GM19438 (cell line): ENCODE results near the gene TMEM176B.
"Not testable (repeated sequence)": the region's sequence is repeated elsewhere in the genome, so short reads cannot be mapped to it uniquely, and the experiment has no call there.

Experiments
- ATAC-seq: cut with Tn5 transposase; IDR thresholded peaks from one replicate; pipeline ENCODE4 v1.9.1; 2021; ENCODE audit warnings: low read depth; ENCODE audit not compliant: unreplicated experiment

TMEM176B gene

DNA sequence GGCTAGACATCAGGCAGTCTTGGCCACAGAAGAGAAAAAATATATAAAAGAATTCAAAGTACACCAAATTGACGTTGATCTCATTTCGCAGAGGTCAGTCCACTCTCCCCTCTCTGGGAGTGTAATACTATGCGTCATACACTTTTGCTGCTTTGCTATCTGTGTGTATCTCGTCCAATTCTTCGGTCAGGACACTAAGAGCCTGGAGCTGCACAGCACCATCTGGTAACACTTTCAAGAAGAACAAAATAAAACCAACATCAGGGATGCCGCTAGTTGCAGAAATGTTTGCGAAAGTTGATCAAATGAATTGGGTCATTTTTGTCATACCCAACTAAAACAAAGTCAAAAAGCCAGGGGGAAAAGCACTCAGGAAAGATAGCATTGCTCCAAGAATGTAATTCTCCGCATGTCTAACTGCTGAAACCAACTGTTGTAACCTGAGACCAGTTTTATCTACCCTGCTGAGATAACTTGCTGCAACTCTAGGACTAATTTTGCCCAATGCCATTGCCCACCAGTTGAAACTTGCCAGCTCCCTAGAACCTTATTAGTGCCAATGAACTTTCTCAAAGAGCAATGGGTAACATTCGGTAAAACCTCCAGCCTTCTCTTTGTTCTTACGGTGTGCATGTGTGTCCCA, 23.4 kb upstream of the TMEM176B start:
- ATAC-seq = no peak

GRCh38 chr7:150823043-150823442, 22.9 kb upstream of the TMEM176B start:
- no peak for ATAC-seq

DNA sequence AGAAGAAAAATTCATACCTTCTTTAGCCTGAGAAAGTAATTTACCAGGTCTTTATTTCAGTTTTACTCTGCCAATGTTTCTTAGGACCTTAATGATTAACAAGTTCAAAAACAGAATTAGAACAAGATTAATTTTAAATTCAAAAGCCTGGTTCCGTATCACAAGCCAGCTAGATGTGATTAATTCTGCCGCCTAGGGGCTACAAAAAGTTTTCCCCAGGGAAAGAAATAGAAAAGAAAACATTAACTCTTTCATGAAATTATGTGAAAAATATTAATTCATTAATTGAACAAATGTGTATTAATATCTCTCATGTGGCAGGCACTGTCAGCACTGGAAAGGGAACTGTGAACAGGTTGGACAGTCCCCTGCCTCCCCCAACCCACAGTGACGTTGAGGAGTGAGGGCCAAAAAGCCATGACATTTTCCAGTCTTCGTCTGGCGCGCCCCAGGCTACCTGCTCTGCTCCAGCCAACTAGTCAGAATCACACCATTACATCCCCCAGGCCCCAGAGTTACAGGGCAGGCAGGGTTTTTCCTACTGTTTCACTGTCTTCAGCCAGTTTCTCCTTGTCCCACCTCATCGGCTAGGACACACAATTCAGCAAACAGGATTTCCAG, 20.5 kb upstream of the TMEM176B start:
- ATAC-seq = no peak

- ATAC-seq = no peak
Observed at GRCh38 chr7:150820148-150820547, 20.0 kb upstream of the TMEM176B start.

DNA sequence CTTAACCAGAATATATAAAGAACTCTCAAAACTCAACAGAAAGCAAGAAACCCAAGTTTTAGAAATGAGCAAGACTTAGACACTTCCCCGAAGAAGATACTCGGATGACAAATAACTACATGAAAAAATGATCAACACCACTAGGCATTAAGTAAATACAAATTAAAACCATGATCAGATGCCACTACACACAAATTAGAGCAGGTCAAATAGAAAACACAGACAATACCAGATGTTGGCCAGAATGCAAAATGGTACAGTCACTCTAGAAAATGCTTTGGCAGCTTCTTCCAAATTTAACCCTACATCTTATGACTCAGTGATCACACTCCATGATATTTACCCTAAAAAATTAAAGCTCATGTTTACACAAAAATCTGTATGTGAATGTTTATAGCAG, 18.8 kb upstream of the TMEM176B start:
- no peak for ATAC-seq

DNA sequence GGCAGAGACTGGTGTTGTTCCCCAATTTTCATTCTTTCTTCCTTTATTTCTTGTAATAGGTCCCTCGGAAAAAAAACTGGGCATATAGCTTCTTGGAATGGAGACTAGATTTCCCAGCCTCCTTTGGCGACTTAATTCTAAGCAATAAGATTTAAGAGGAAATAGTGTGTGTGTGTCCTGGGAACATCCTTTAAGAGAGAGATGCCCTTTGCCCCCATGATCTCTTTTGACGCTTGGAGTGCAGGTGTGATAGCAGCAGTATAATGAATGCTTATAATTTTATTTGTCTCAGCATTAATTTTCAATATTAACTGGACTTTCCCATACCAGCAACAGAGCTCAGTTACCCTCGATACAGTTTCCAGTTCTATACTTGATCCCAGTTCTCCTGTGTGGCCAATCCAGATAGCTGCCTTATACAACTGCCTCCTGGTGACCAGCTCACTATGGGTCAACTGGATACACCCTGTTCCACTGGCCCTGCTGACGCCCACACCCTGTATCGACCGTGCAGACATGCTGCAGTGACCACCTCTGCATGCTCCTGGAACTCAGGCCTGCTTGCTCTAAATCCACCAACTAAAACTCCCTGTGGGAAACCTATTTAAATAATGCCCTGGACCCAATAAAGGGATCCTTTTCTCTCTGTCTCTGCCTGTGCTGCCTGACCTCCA, 14.3 kb upstream of the TMEM176B start:
- ATAC-seq = no peak

- ATAC-seq = not testable (repeated sequence)
Observed at GRCh38 chr7:150807616-150808438, 7.7 kb upstream of the TMEM176B start.

DNA sequence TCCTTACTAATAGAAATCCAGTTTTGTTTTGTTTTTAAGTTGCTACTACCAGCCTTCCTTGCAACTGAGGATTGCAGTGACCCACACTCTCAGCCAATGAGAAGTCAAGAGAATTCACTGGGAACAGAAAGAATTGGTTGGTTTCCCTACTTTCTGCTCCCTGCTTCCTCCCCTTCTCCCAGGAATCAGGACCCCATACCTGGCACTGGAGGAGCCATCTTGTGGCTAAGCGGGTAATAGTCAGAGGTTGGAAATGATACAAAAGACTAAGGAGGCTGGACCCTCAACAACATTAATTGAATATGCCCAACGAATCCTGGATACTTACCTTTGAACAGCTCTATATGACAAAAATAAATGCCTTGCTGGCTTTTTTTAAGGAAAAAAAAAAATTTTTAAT, 6.7 kb upstream of the TMEM176B start:
- ATAC-seq = no peak

DNA sequence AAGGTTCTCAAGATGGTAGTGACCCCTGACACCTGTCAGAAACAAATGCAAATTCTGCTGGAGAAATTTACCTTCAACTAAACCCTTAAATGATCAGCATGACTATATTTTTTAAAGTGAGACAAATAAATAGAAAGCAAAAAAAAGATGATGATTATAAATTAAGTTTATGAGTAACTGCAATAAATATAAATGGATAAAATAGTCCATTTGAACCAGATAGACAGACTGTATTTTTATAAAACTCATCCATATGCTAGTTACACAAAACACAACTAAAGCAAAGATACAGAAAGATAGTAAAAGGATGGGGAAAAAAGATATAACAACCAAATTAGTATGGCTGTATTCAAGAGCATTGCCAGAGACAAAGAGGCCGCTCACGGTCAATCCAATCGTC, 6.3 kb upstream of the TMEM176B start:
- no peak for ATAC-seq

DNA sequence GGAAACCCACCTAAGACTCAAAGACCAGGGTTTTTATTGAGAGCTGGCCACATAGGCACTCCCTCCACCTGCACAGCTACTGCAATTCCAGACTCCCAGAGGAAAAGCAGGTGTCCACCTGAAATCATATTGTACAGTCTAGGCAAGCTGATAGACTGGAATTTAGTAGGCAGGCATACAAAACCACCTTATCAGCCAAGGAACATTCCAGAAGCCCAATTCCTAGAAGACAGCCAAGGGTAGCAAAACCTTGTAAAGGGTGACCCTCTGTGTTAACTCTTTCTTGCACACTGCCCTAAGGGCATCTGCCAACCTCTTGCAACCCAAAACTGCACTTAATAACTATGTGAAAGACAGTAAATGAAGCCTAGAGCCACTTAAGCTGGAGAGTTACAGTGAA, 5.7 kb upstream of the TMEM176B start:
- no peak for ATAC-seq

DNA sequence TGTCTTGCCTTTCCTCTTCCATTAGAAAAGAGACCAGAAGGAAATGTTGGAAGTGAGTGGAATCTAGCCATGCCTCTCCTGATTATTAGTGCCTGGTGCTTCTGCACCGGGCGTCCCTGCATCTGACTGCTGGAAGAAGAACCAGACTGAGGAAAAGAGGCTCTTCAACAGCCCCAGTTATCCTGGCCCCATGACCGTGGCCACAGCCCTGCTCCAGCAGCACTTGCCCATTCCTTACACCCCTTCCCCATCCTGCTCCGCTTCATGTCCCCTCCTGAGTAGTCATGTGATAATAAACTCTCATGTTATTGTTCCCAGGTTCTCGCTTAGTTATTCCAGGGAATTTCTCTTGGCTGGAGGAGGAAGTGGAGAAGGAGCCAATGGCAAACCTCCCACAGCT, 4.6 kb upstream of the TMEM176B start:
- no peak for ATAC-seq

- no peak for ATAC-seq
Observed at GRCh38 chr7:150803161-150803860, 3.1 kb upstream of the TMEM176B start.

GRCh38 chr7:150801946-150802771, 2.0 kb upstream of the TMEM176B start:
- no peak for ATAC-seq

DNA sequence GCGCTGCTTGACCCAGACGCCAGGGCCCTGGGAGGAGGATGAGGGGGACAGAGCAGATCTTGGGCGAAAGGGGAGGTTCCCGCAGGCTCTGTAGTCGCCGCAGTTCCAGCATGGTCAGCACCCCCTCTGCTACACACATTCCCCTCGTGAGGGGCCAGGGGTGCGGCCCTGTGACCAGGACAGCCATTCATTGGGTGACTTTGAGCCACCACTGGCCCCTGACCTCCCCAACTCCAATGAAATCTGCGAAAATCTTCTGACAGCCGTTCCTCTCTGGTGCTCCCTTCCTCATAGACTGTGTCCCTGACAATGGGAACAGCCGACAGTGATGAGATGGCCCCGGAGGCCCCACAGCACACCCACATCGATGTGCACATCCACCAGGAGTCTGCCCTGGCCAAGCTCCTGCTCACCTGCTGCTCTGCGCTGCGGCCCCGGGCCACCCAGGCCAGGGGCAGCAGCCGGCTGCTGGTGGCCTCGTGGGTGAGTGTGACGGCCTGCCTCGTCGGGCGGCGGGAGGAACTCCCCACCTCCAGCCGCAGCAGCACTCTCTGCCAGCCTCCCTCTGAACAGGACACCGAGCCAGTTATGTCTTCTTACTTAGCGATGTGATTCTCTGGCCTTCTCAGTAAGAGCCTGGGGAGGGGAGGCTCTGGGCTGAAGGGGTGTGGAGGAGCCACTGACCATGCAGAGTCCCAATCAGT, 1.2 kb upstream of the TMEM176B start:
- ATAC-seq = no peak

DNA sequence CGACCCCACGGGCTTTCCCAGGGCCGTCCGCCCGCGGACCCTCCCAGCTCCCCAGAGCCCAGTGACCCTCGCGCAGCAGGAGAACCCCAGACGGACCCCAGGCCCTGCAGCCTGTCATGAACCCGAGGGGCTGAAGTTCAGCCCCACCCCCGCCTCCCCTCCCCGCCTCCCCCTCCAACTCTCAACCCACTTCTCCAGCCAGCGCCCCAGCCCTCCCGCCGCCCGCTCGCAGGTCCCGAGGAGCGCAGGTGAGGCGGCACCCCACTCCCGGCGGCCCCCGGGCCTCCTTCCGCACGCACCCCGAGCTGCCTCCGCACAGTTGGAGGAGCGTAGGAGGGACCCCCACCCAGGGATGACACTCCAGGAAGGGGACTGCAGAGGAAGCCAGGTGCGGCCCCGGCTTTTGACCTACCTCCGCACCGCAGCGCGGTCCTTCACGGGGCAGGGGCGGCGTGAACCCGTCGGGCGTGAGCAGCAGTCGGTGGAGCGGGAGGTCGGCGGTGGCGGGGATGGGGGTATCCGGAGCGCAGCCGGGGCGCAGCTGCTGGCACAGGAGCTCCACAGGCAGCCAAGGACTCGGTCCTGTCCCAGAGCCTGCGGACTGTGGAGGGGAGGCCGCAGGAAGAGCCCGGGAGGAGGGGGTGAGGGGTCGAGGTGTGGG, 547 bp upstream of the TMEM176B start, which contains the start of gene TMEM176A:
Gene TMEM176A (plus strand): TSS at position 189 of the 661 bp plus-strand sequence. CDS start 782 bp downstream, outside the sequence.
- no peak for ATAC-seq

GRCh38 chr7:150799156-150799555, 1.0 kb downstream of the TMEM176B start:
- ATAC-seq = no peak

DNA sequence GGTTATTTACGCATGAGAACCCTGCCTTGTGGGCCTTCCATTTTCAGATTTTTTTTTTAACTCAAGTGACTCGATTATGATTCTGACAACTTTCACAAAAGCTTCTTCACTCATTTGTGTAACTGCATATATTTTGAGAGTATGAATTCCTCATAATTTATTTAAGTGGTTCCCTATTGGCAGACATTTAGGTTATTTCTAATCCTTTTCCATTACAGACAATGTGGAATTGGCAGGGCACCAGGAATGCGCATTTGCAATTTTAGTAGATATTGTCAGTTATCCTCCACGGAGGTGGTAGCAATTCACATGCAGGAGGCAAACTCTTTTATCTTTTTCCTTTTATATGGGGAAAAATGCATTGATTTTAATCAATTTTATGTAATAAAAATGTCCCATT, 2.5 kb downstream of the TMEM176B start:
- ATAC-seq = no peak

DNA sequence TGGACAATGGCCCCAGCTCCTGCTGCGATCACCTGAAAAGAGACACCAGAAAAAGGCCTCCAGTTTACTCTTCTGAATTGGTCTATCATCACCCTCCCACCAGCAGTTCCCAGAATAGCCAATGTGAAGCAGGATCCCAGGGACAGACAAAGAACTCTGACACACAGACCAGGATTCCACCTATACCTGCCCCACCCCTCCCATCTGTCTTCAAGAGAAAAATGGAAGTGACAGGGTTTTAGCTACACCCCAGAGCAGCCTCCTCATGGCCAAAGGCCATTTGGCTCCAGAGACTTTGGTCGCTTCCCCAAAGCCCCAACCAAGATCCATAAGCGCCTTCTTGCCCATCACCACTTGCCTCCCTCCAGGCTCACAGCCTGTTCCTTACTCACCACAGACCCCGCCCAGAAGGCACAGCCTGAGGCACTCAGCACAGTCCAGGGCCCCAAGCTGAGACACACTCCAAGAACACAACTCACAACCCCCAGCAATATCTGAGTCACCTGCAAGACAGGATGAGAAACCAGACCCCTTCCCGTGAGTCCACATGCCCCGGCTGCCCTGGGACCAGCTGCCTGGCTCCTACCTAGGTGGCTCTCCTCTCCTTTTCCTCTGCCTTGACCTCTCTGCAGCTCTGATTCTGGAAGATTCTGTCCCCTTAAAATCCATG, 6.5 kb downstream of the TMEM176B start:
- ATAC-seq = no peak
